Right lobe of liver (tissue), 6 donors: ENCODE data around the gene CAPSL. TPM values are rescaled to one million over a fixed set of nuclear protein-coding genes. Genes with fewer than 3 reads are reported as not detected.

Experiments used
- ATAC-seq, 4 donors: fragments of 200-7000 bp; cut with Tn5 transposase; one replicate each; pipeline ENCODE4 v1.9.1; 2020; ENCODE audit warnings: mild to moderate bottlenecking in 4 of 4, moderate library complexity in 4 of 4
- DNase-seq, 3 donors: peaks; one replicate each; pipeline ENCODE4 v3.0.0-alpha.2; 2020
- H3K27ac ChIP-seq, 3 donors: fragments of 200-600 bp; one replicate each; pipeline ENCODE4 v1.8.0; 2022
- H3K27me3 ChIP-seq, 2 donors: fragments of 200-600 bp; one replicate each; pipeline ENCODE4 v1.8.0; 2022
- H3K36me3 ChIP-seq, 4 donors: fragments of 200-600 bp; sonication (generic) in 1 of 4; one replicate each; pipeline versions ENCODE4 v1.5.1 to v1.8.0; 2017 to 2022; ENCODE audit warnings: control low read depth in 1 of 4
- H3K4me1 ChIP-seq, 4 donors: fragments of 200-600 bp; sonication (generic) in 1 of 4; one replicate each; pipeline versions ENCODE4 v1.5.1 to v1.8.0; 2017 to 2022; ENCODE audit warnings: control low read depth in 1 of 4
- H3K4me3 ChIP-seq, 3 donors: fragments of 200-600 bp; one replicate each; pipeline ENCODE4 v1.8.0; 2022
- H3K9me3 ChIP-seq, 4 donors: fragments of 200-600 bp; sonication (generic) in 1 of 4; one replicate each; pipeline versions ENCODE4 v1.5.1 to v1.8.0; 2017 to 2022; ENCODE audit warnings: control low read depth in 1 of 4
- CTCF ChIP-seq, 4 donors: fragments of 200-600 bp in 3 of 4; fragments of 450-650 bp in 1 of 4; IDR thresholded peaks; one replicate each; pipeline versions ENCODE4 v1.5.1 to v1.8.0; 2016 to 2022; ENCODE audit warnings: antibody characterized with exemption in 4 of 4, mild to moderate bottlenecking in 2 of 4
- POLR2A ChIP-seq: fragments of 450-650 bp; IDR thresholded peaks from one replicate; pipeline ENCODE4 v1.6.1; 2017; ENCODE audit warnings: antibody characterized with exemption, mild to moderate bottlenecking
- WGBS: methylation state at CpG from one replicate; pipeline ENCODE4 v1.1.6; 2018; ENCODE audit warnings: low coverage, low lambda C conversion rate; ENCODE audit not compliant: insufficient coverage; ENCODE audit errors: missing lambda C conversion rate; 5-methylcytosine and 5-hydroxymethylcytosine counted together
- intact Hi-C, 2 donors: fragments of 100-400 bp; cut with DNase I; formaldehyde crosslinking; loops; one replicate each; pipeline versions ENCODE4 v1.11.2 to v1.14.1; 2022
- total RNA-seq, 6 experiments: library from RNA; depleted of rRNA in 2 of 6; stranded (reverse); fragments of >200 nt in 2 of 6; fragmentation: NEBNext Ultra II Directional in 3 of 6; extraction: Animal tissue kit (Norgen Biotek cat#: 25700) in 3 of 6; gene quantifications; one replicate each; pipeline versions ENCODE4 v1.1.0 to v1.2.4, GENCODE V29; 2016 to 2023
- donor health status: DM: no; HTN: yes; CAD: no.
- donor health status: DM: no; HTN: no; CAD: no.
- donor health status: DM: no; HTN: no; CAD: no.
- donor health status: DM: no; HTN: yes; CAD: no.
- donor health status: DM: no; HTN: yes; CAD: no.

Gene CAPSL
- total RNA-seq, 6 experiments from 2014 or later: not detected

- H3K4me1 ChIP-seq: no peaks in the 10 kb centered on the region
- 83% methylated on average over 1 of the region's 2 CpGs for WGBS
- no peak overlapping the region for H3K27ac ChIP-seq
- H3K27me3 ChIP-seq: no peaks in the 10 kb centered on the region
- intact Hi-C loops: no loop called here
- DNase-seq: no peak
- TF ChIP-seq POLR2A (no peak), CTCF (IDR thresholded peaks at IDR 0.05) (no peak)
- H3K36me3 ChIP-seq: no peaks in the 10 kb centered on the region
- no peaks in the 10 kb centered on the region for H3K9me3 ChIP-seq
- no peak for ATAC-seq
- no peak overlapping the region for H3K4me3 ChIP-seq
Observed at GRCh38 chr5:35881758-35882157, 56.7 kb downstream of the CAPSL start.

- H3K27ac ChIP-seq: no peak overlapping the region
- no peaks in the 10 kb centered on the region for H3K4me1 ChIP-seq
- WGBS: 20% methylated on average over 1 of the region's 1 CpG
- ATAC-seq (no peak), DNase-seq (no peak)
- no peak overlapping the region for H3K4me3 ChIP-seq
- no peaks in the 10 kb centered on the region for H3K9me3 ChIP-seq
- no peaks in the 10 kb centered on the region for H3K36me3 ChIP-seq
- H3K27me3 ChIP-seq: no peaks in the 10 kb centered on the region
- intact Hi-C loops: no loop called here
- TF ChIP-seq CTCF (IDR thresholded peaks at IDR 0.05) (no peak), POLR2A (no peak)
Observed at GRCh38 chr5:35880156-35880555, 58.3 kb downstream of the CAPSL start.

- no peaks in the 10 kb centered on the region for H3K9me3 ChIP-seq
- H3K36me3 ChIP-seq: no peaks in the 10 kb centered on the region
- intact Hi-C loops: no loop called here
- H3K4me3 ChIP-seq: no peak overlapping the region
- no peak for TF ChIP-seq POLR2A
- no peak for TF ChIP-seq CTCF (IDR thresholded peaks at IDR 0.05)
- H3K27me3 ChIP-seq: no peaks in the 10 kb centered on the region
- no peak for DNase-seq
- H3K4me1 ChIP-seq: no peaks in the 10 kb centered on the region
- H3K27ac ChIP-seq: no peak overlapping the region
- ATAC-seq: no peak
Observed at GRCh38 chr5:35879649-35880048, 58.8 kb downstream of the CAPSL start.

GRCh38 chr5:35879096-35879495, 59.3 kb downstream of the CAPSL start:
- Histone ChIP-seq H3K4me1 (no peaks in the 10 kb centered on the region), H3K4me3 (no peak overlapping the region), H3K36me3 (no peaks in the 10 kb centered on the region), H3K27ac (no peak overlapping the region), H3K9me3 (no peaks in the 10 kb centered on the region), H3K27me3 (no peaks in the 10 kb centered on the region)
- 60% methylated on average over 2 of the region's 2 CpGs for WGBS
- TF ChIP-seq CTCF (IDR thresholded peaks at IDR 0.05) (no peak), POLR2A (no peak)
- intact Hi-C loops: no loop called here
- DNase-seq (no peak), ATAC-seq (no peak)

- intact Hi-C loops: no loop called here
- no peak for TF ChIP-seq POLR2A
- no peak for TF ChIP-seq CTCF (IDR thresholded peaks at IDR 0.05)
- no peak overlapping the region for H3K4me3 ChIP-seq
Observed at GRCh38 chr5:35878079-35878478, 60.3 kb downstream of the CAPSL start.

More at GRCh38 chr5:35878079-35878478, 60.3 kb downstream of the CAPSL start:
- Histone ChIP-seq H3K27ac (no peak overlapping the region), H3K9me3 (no peaks in the 10 kb centered on the region), H3K4me1 (no peaks in the 10 kb centered on the region), H3K27me3 (no peaks in the 10 kb centered on the region), H3K36me3 (no peaks in the 10 kb centered on the region)
- ATAC-seq (no peak), DNase-seq (no peak)
